Activated CD4-positive, alpha-beta T cell treated with anti-CD3 and anti-CD28 coated beads, Interleukin-2, Interleukin-4, amounts not matched to agents 100 ng/mL and 50 ng/mL, durations not matched to agents 16 hours and 8 hours (primary cell): ENCODE measurements around the gene BCL7C.
"Not testable (repeated sequence)": the region's sequence is repeated elsewhere in the genome, so short reads cannot be mapped to it uniquely, and the experiment has no call there.

Source experiments
- DNase-seq: peaks from one replicate; pipeline ENCODE4 v3.0.0-alpha.2; 2020; ENCODE audit warnings: low spot score

The BCL7C gene

GRCh38 chr16:30893744-30894539, at the start of gene BCL7C:
TSS of gene BCL7C (minus strand) at chr16:30894077. CDS start at chr16:30893944, 133 bp downstream.
- peak; percentile 88 for DNase-seq

- DNase-seq = no peak
Observed at GRCh38 chr16:30942426-30942806, 48.5 kb upstream of the BCL7C start.

GRCh38 chr16:30941600-30942425, 47.9 kb upstream of the BCL7C start:
- DNase-seq = peak; percentile 80

GRCh38 chr16:30939571-30939970, 45.7 kb upstream of the BCL7C start:
- DNase-seq = not testable (repeated sequence)

- no peak for DNase-seq
Observed at GRCh38 chr16:30937692-30938091, 43.8 kb upstream of the BCL7C start.

GRCh38 chr16:30934827-30935557, 41.1 kb upstream of the BCL7C start:
- no peak for DNase-seq

- no peak for DNase-seq
Observed at GRCh38 chr16:30931068-30931650, 37.3 kb upstream of the BCL7C start.

GRCh38 chr16:30930160-30930571, 36.3 kb upstream of the BCL7C start:
- no peak for DNase-seq

- no peak for DNase-seq
Observed at GRCh38 chr16:30929167-30929566, 35.3 kb upstream of the BCL7C start.

GRCh38 chr16:30928390-30928789, 34.5 kb upstream of the BCL7C start:
- no peak for DNase-seq

GRCh38 chr16:30927789-30928378, 34.0 kb upstream of the BCL7C start:
- peak; percentile 59 for DNase-seq

- DNase-seq = no peak
Observed at GRCh38 chr16:30926937-30927788, 33.3 kb upstream of the BCL7C start.

GRCh38 chr16:30925995-30926811, 32.3 kb upstream of the BCL7C start:
- DNase-seq = no peak

GRCh38 chr16:30925632-30925987, 31.7 kb upstream of the BCL7C start:
- no peak for DNase-seq

- DNase-seq = no peak
Observed at GRCh38 chr16:30924913-30925631, 31.2 kb upstream of the BCL7C start.

- no peak for DNase-seq
Observed at GRCh38 chr16:30924076-30924912, 30.4 kb upstream of the BCL7C start.

- no peak for DNase-seq
Observed at GRCh38 chr16:30923554-30924075, 29.7 kb upstream of the BCL7C start, which contains the start of gene FBXL19. TSS of gene FBXL19 (plus strand) at chr16:30923572. CDS start at chr16:30925755, 2,183 bp downstream.

GRCh38 chr16:30922960-30923535, 29.2 kb upstream of the BCL7C start:
- peak; percentile 99 for DNase-seq
